ENCODE results near the gene IMPG2.

The IMPG2 gene

DNA sequence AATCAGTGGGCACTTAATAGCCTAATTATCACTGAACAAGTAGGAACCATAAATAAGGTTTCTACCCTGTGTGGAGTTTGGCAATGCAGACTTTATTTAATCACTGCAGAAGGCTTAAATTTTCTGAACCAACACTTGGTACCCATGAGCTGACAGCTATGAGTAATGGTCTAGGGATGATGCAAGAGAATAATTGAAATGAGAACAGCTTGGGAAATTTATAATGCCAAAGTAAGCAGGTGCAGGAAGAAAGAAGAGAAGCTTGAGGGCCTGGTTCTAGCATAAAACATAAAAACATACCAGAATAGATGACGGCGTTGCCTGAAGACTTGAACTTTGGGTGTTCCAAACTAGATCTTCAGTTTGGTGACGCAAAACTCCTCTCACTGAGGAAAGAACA lies 67.0 kb downstream of the IMPG2 start:
- Histone ChIP-seq H2AFZ (ENCODE audit: low read depth, low read length) (no peak overlapping the region), H3K9ac (ENCODE audit: low read depth, low read length) (no peak overlapping the region), H3K79me2 (ENCODE audit: insufficient read depth, low read length) (no peaks in the 10 kb centered on the region), H3K4me3 (ENCODE audit: low read depth in 1 of 2, low read length in 2 of 2) (no peak overlapping the region), H3K27ac (ENCODE audit: low read length) (no peak overlapping the region), H3K4me2 (ENCODE audit: insufficient read depth, low read length) (no peak overlapping the region), H4K20me1 (ENCODE audit: insufficient read depth, low read length) (no peaks in the 10 kb centered on the region), H3K27me3 (ENCODE audit: insufficient read depth, low read length, poor library complexity) (no peaks in the 10 kb centered on the region), H3K4me1 (ENCODE audit: insufficient read depth, low read length) (no peaks in the 10 kb centered on the region), H3K36me3 (ENCODE audit: insufficient read depth, low read length) (no peaks in the 10 kb centered on the region), H3K9me3 (ENCODE audit: insufficient read depth, low read length, severe bottlenecking) (peaks cover 1% of the 10 kb centered on the region)
- ATAC-seq (ENCODE audit: insufficient read depth, low read depth) (no peak), DNase-seq (no peak)
- TF ChIP-seq EZH2 (IDR thresholded peaks at IDR 0.05; ENCODE audit: borderline replicate concordance, low read depth, low read length, severe bottlenecking) = no peak
- TF ChIP-seq, protein P1, sequence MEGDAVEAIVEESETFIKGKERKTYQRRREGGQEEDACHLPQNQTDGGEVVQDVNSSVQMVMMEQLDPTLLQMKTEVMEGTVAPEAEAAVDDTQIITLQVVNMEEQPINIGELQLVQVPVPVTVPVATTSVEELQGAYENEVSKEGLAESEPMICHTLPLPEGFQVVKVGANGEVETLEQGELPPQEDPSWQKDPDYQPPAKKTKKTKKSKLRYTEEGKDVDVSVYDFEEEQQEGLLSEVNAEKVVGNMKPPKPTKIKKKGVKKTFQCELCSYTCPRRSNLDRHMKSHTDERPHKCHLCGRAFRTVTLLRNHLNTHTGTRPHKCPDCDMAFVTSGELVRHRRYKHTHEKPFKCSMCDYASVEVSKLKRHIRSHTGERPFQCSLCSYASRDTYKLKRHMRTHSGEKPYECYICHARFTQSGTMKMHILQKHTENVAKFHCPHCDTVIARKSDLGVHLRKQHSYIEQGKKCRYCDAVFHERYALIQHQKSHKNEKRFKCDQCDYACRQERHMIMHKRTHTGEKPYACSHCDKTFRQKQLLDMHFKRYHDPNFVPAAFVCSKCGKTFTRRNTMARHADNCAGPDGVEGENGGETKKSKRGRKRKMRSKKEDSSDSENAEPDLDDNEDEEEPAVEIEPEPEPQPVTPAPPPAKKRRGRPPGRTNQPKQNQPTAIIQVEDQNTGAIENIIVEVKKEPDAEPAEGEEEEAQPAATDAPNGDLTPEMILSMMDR (IDR thresholded peaks at IDR 0.05; ENCODE audit: borderline replicate concordance, extremely low read depth, low read length, poor library complexity, severe bottlenecking) = no peak

DNA sequence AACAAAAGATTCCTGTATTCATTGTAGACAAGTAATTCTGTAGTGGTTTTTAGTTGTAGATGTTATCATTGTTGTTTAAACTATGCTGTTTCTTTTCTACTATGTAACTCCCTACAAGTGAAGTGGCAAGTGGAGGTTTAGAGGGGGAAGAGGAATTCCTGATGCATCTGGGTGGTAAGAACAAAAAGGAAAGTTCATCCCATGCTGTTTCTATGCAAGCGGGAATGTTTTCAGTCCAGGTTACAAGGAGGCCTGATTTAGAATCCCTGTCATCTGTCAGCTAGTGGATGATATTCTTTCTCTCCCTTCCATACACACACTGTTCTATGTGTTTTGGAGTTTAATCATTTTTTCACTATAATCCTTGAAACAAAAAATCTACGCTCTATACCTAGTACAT lies 67.4 kb downstream of the IMPG2 start:
- Histone ChIP-seq H3K4me2 (ENCODE audit: insufficient read depth, low read length) (no peak overlapping the region), H2AFZ (ENCODE audit: low read depth, low read length) (no peak overlapping the region), H3K27me3 (ENCODE audit: insufficient read depth, low read length, poor library complexity) (no peaks in the 10 kb centered on the region), H3K79me2 (ENCODE audit: insufficient read depth, low read length) (no peaks in the 10 kb centered on the region), H3K4me1 (ENCODE audit: insufficient read depth, low read length) (no peaks in the 10 kb centered on the region), H3K4me3 (ENCODE audit: low read depth in 1 of 2, low read length in 2 of 2) (no peak overlapping the region), H3K9ac (ENCODE audit: low read depth, low read length) (no peak overlapping the region), H3K9me3 (ENCODE audit: insufficient read depth, low read length, severe bottlenecking) (peaks cover 1% of the 10 kb centered on the region), H3K36me3 (ENCODE audit: insufficient read depth, low read length) (no peaks in the 10 kb centered on the region), H3K27ac (ENCODE audit: low read length) (no peak overlapping the region), H4K20me1 (ENCODE audit: insufficient read depth, low read length) (no peaks in the 10 kb centered on the region)
- no peak for ATAC-seq (ENCODE audit: insufficient read depth, low read depth)
- TF ChIP-seq EZH2 (IDR thresholded peaks at IDR 0.05; ENCODE audit: borderline replicate concordance, low read depth, low read length, severe bottlenecking) = no peak
- TF ChIP-seq, protein P1 (IDR thresholded peaks at IDR 0.05; ENCODE audit: borderline replicate concordance, extremely low read depth, low read length, poor library complexity, severe bottlenecking) = no peak
- no peak for DNase-seq

DNA sequence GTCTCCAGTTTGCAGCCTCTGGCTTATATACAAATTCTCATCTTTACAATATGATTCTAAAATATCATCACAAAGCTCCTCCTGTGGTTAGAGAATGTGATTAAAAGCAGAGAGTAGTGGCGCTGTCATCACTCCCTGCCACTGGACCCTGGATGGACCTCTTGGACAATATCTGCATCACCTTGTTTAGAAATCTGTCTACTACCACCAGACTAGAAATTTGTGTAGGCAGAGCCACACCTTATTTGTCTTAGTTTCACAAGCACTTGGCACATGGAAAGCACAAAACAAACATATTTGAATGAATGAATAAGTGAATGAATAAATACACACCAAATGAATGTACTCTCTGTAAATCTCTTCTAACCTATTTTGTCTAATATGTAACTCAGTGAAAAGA lies 68.1 kb downstream of the IMPG2 start:
- Histone ChIP-seq H3K4me1 (ENCODE audit: insufficient read depth, low read length) (no peaks in the 10 kb centered on the region), H3K4me2 (ENCODE audit: insufficient read depth, low read length) (no peak overlapping the region), H3K9ac (ENCODE audit: low read depth, low read length) (no peak overlapping the region), H3K27ac (ENCODE audit: low read length) (no peak overlapping the region), H3K36me3 (ENCODE audit: insufficient read depth, low read length) (no peaks in the 10 kb centered on the region), H3K4me3 (ENCODE audit: low read depth in 1 of 2, low read length in 2 of 2) (no peak overlapping the region), H3K79me2 (ENCODE audit: insufficient read depth, low read length) (no peaks in the 10 kb centered on the region), H3K9me3 (ENCODE audit: insufficient read depth, low read length, severe bottlenecking) (peaks cover 1% of the 10 kb centered on the region), H2AFZ (ENCODE audit: low read depth, low read length) (no peak overlapping the region), H4K20me1 (ENCODE audit: insufficient read depth, low read length) (no peaks in the 10 kb centered on the region), H3K27me3 (ENCODE audit: insufficient read depth, low read length, poor library complexity) (no peaks in the 10 kb centered on the region)
- DNase-seq (no peak), ATAC-seq (ENCODE audit: insufficient read depth, low read depth) (no peak)
- TF ChIP-seq, protein P1 (IDR thresholded peaks at IDR 0.05; ENCODE audit: borderline replicate concordance, extremely low read depth, low read length, poor library complexity, severe bottlenecking) = no peak
- TF ChIP-seq EZH2 (IDR thresholded peaks at IDR 0.05; ENCODE audit: borderline replicate concordance, low read depth, low read length, severe bottlenecking) = no peak

DNA sequence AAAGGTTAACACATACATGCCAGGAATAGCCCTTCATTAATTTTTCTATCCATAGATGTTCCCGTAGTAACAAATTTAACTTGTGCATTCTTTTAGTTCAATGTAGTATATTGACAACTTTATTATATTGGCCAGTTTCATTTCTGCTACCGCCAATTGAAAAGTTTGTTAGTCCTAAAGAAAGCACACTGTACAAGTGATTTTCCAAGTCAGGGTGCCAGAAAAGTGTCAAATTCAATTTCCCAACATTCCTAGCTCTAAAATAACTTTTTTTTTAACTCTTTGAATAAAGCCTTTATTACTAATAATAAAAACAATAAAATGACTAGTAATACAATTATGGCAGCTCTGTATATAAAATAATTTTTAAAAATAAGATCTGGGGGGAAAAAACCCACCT lies 68.9 kb downstream of the IMPG2 start:
- no peaks in the 10 kb centered on the region for H3K36me3 ChIP-seq (ENCODE audit: insufficient read depth, low read length)
- ATAC-seq (ENCODE audit: insufficient read depth, low read depth) (no peak), DNase-seq (no peak)
- H4K20me1 ChIP-seq (ENCODE audit: insufficient read depth, low read length) = no peaks in the 10 kb centered on the region
- H2AFZ ChIP-seq (ENCODE audit: low read depth, low read length) = no peak overlapping the region
- TF ChIP-seq, protein P1 (IDR thresholded peaks at IDR 0.05; ENCODE audit: borderline replicate concordance, extremely low read depth, low read length, poor library complexity, severe bottlenecking) = no peak
- no peak for TF ChIP-seq EZH2 (IDR thresholded peaks at IDR 0.05; ENCODE audit: borderline replicate concordance, low read depth, low read length, severe bottlenecking)
- no peaks in the 10 kb centered on the region for H3K79me2 ChIP-seq (ENCODE audit: insufficient read depth, low read length)
- no peak overlapping the region for H3K4me3 ChIP-seq (ENCODE audit: low read depth in 1 of 2, low read length in 2 of 2)
- H3K27me3 ChIP-seq (ENCODE audit: insufficient read depth, low read length, poor library complexity) = no peaks in the 10 kb centered on the region
- H3K9me3 ChIP-seq (ENCODE audit: insufficient read depth, low read length, severe bottlenecking) = peaks cover 1% of the 10 kb centered on the region
- no peaks in the 10 kb centered on the region for H3K4me1 ChIP-seq (ENCODE audit: insufficient read depth, low read length)
- H3K9ac ChIP-seq (ENCODE audit: low read depth, low read length) = no peak overlapping the region
- no peak overlapping the region for H3K4me2 ChIP-seq (ENCODE audit: insufficient read depth, low read length)
- no peak overlapping the region for H3K27ac ChIP-seq (ENCODE audit: low read length)

Measured in DND-41 (cell line).